ENCODE measurements around the gene HNRNPLL.

Gene HNRNPLL

GRCh38 chr2:38636069-38636468 is 33.3 kb upstream of the HNRNPLL start:
- H3K27ac ChIP-seq = no peak overlapping the region
- TF ChIP-seq CTCF (IDR thresholded peaks at IDR 0.05) = no peak
- TF ChIP-seq ZFX (IDR thresholded peaks at IDR 0.05; ENCODE audit: borderline replicate concordance) = no peak

- TF ChIP-seq CTCF (IDR thresholded peaks at IDR 0.05) = no peak
- TF ChIP-seq ZFX (IDR thresholded peaks at IDR 0.05; ENCODE audit: borderline replicate concordance) = no peak
- H3K27ac ChIP-seq = no peak overlapping the region
These were observed 32.4 kb upstream of the HNRNPLL start for GRCh38 chr2:38635139-38635538.

- TF ChIP-seq ZFX (IDR thresholded peaks at IDR 0.05; ENCODE audit: borderline replicate concordance) (no peak), CTCF (IDR thresholded peaks at IDR 0.05) (no peak)
- no peak overlapping the region for H3K27ac ChIP-seq
These were observed 32.0 kb upstream of the HNRNPLL start for GRCh38 chr2:38634684-38635083.

- no peak for TF ChIP-seq ZFX (IDR thresholded peaks at IDR 0.05; ENCODE audit: borderline replicate concordance)
- no peak for TF ChIP-seq CTCF (IDR thresholded peaks at IDR 0.05)
These were observed 31.2 kb upstream of the HNRNPLL start for GRCh38 chr2:38633895-38634294.

GRCh38 chr2:38632980-38633379 is 30.3 kb upstream of the HNRNPLL start:
- TF ChIP-seq ZFX (IDR thresholded peaks at IDR 0.05; ENCODE audit: borderline replicate concordance) (no peak), CTCF (IDR thresholded peaks at IDR 0.05) (no peak)
- H3K27ac ChIP-seq = no peak overlapping the region

More at GRCh38 chr2:38633895-38634294, 31.2 kb upstream of the HNRNPLL start:
- no peak overlapping the region for H3K27ac ChIP-seq

GRCh38 chr2:38631976-38632375 is 29.2 kb upstream of the HNRNPLL start:
- no peak overlapping the region for H3K27ac ChIP-seq
- TF ChIP-seq CTCF (IDR thresholded peaks at IDR 0.05) (no peak), ZFX (IDR thresholded peaks at IDR 0.05; ENCODE audit: borderline replicate concordance) (no peak)

GRCh38 chr2:38629684-38630083 is 27.0 kb upstream of the HNRNPLL start:
- no peak for TF ChIP-seq CTCF (IDR thresholded peaks at IDR 0.05)
- no peak for TF ChIP-seq ZFX (IDR thresholded peaks at IDR 0.05; ENCODE audit: borderline replicate concordance)
- H3K27ac ChIP-seq = no peak overlapping the region
